Gastroesophageal sphincter (tissue), 4 donors: ENCODE results near the gene ETFA. TPM values are rescaled to one million over a fixed set of nuclear protein-coding genes. Genes with fewer than 3 reads are reported as not detected.
"Not testable (repeated sequence)": the region's sequence is repeated elsewhere in the genome, so short reads cannot be mapped to it uniquely, and the experiment has no call there.

Experiments used
- ATAC-seq: fragments of 150-250 bp; one replicate; pipeline ENCODE4 v1.9.1; 2016; ENCODE audit warnings: mild to moderate bottlenecking, moderate library complexity
- H3K27ac ChIP-seq, 4 donors: fragments of 200-600 bp; sonication (generic) in 3 of 4; 1 replicate in 3 of 4; 2 replicates in 1 of 4; pipeline ENCODE4 v1.5.1; 2016 to 2019
- H3K27me3 ChIP-seq: fragments of 200-600 bp; sonication (generic); one replicate; pipeline ENCODE4 v1.5.1; 2019
- H3K36me3 ChIP-seq, 2 donors: fragments of 200-600 bp; sonication (generic); one replicate each; pipeline ENCODE4 v1.5.1; 2019; ENCODE audit warnings: control low read depth in 1 of 2
- H3K4me1 ChIP-seq, 3 donors: fragments of 200-600 bp; sonication (generic); 1 replicate in 2 of 3; 2 replicates in 1 of 3; pipeline ENCODE4 v1.5.1; 2016 to 2019; ENCODE audit warnings: control low read depth in 2 of 3
- H3K4me3 ChIP-seq, 2 donors: fragments of 200-600 bp; sonication (generic); one replicate each; pipeline ENCODE4 v1.5.1; 2019; ENCODE audit warnings: mild to moderate bottlenecking in 1 of 2, moderate library complexity in 1 of 2
- H3K9me3 ChIP-seq, 3 donors: fragments of 200-600 bp; sonication (generic); one replicate each; pipeline ENCODE4 v1.5.1; 2017 to 2019; ENCODE audit warnings: control low read depth in 2 of 3
- EP300 ChIP-seq: sonication (generic); formaldehyde crosslinking; IDR thresholded peaks from one replicate; pipeline ENCODE4 v1.6.1; 2017; ENCODE audit warnings: antibody characterized with exemption, mild to moderate bottlenecking
- POLR2A ChIP-seq, 2 donors: fragments of 450-650 bp; IDR thresholded peaks; one replicate each; pipeline ENCODE4 v1.6.1; 2017; ENCODE audit warnings: antibody characterized with exemption in 2 of 2, mild to moderate bottlenecking in 2 of 2, moderate library complexity in 1 of 2
- POLR2AphosphoS5 ChIP-seq: sonication (generic); formaldehyde crosslinking; IDR thresholded peaks from one replicate; pipeline ENCODE4 v1.6.1; 2017; ENCODE audit warnings: antibody characterized with exemption
- WGBS, 2 donors: methylation state at CpG; one replicate each; pipeline ENCODE4 v1.1.5; 2018; ENCODE audit warnings: low coverage in 1 of 2; 5-methylcytosine and 5-hydroxymethylcytosine counted together
- total RNA-seq, 4 donors: library from RNA; depleted of rRNA; stranded (reverse); fragments of >200 nt; gene quantifications; one replicate each; pipeline ENCODE4 v1.1.0, GENCODE V29; 2016
- TF ChIP-seq, protein P1 (sequence below), 4 experiments: fragments of 200-600 bp in 2 of 4; fragments of 450-650 bp in 2 of 4; sonication (generic) in 1 of 4; IDR thresholded peaks; one replicate each; pipeline ENCODE4 v1.5.1; 2017 to 2019; ENCODE audit warnings: antibody characterized with exemption in 4 of 4, mild to moderate bottlenecking in 2 of 4, moderate library complexity in 2 of 4

The ETFA gene
- total RNA-seq, 4 donors from 2014 or later, result 113 to 168 (median 137) TPM

DNA sequence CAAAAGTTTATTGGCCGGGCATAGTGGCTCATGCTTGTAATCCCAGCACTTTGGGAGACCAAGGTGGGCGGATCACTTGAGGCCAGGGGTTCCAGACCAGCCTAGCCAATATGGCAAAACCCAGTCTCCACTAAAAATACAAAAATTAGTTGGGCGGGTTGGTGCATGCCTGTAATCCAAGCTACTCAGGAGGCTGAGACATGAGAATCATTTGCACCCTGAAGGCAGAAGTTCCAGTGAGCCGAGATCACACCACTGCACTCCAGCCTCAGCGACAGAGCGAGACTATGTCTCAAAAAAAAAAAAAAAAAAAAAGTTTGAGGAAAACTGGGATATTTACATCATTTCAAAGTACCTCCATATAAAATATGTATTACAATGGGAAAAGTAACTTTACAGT lies 40.4 kb downstream of the ETFA start:
- 98 to 100% methylated on average over 1 to 6 of the region's 6 CpGs for whole genome bisulfite sequencing, 2 donors
- TF ChIP-seq POLR2A (IDR thresholded peaks at IDR 0.05), result no peak
- no peak for TF ChIP-seq POLR2AphosphoS5
- no peak for TF ChIP-seq EP300
- TF ChIP-seq, protein P1, sequence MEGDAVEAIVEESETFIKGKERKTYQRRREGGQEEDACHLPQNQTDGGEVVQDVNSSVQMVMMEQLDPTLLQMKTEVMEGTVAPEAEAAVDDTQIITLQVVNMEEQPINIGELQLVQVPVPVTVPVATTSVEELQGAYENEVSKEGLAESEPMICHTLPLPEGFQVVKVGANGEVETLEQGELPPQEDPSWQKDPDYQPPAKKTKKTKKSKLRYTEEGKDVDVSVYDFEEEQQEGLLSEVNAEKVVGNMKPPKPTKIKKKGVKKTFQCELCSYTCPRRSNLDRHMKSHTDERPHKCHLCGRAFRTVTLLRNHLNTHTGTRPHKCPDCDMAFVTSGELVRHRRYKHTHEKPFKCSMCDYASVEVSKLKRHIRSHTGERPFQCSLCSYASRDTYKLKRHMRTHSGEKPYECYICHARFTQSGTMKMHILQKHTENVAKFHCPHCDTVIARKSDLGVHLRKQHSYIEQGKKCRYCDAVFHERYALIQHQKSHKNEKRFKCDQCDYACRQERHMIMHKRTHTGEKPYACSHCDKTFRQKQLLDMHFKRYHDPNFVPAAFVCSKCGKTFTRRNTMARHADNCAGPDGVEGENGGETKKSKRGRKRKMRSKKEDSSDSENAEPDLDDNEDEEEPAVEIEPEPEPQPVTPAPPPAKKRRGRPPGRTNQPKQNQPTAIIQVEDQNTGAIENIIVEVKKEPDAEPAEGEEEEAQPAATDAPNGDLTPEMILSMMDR (IDR thresholded peaks at IDR 0.05), result no peak
- Histone ChIP-seq H3K4me1 (peaks cover 0 to 6% (median 0%) of the 10 kb centered on the region in 3 donors), H3K4me3 (no peak overlapping the region), H3K27me3 (no peaks in the 10 kb centered on the region), H3K9me3 (no peaks in the 10 kb centered on the region), H3K27ac (no peak overlapping the region), H3K36me3 (peaks cover 0 to 85% of the 10 kb centered on the region in 2 donors)
- ATAC-seq, result no peak

DNA sequence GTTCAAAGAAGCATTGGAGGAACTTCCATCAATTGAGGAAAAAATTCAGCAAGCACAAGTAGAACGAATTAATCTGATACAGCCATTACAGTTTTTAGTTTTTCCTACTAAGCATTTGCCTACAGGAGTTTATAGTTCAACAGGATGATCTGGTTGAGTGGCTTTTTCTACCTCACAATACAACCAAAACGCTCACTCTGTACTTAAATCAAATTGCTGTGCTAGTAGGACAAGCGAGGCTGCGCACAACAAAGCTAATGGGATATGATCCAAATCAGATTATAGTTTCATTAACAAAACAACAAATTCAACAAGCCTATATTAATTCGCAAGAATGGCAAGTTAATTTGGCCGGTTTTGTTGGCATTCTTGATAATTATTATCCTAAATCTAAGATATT lies 44.2 kb downstream of the ETFA start:
- no peak for ATAC-seq
- WGBS, 2 donors, result 96 to 98% methylated on average over 6 of the region's 6 CpGs
- Histone ChIP-seq H3K9me3 (peaks cover 0 to 20% (median 0%) of the 10 kb centered on the region in 3 donors), H3K27me3 (no peaks in the 10 kb centered on the region), H3K27ac (no peak overlapping the region), H3K4me3 (no peak overlapping the region), H3K4me1 (no peaks in the 10 kb centered on the region), H3K36me3 (peaks cover 0 to 100% of the 10 kb centered on the region in 2 donors)
- no peak for TF ChIP-seq EP300
- TF ChIP-seq POLR2A (IDR thresholded peaks at IDR 0.05), result no peak
- TF ChIP-seq, protein P1 (IDR thresholded peaks at IDR 0.05), result no peak
- no peak for TF ChIP-seq POLR2AphosphoS5

DNA sequence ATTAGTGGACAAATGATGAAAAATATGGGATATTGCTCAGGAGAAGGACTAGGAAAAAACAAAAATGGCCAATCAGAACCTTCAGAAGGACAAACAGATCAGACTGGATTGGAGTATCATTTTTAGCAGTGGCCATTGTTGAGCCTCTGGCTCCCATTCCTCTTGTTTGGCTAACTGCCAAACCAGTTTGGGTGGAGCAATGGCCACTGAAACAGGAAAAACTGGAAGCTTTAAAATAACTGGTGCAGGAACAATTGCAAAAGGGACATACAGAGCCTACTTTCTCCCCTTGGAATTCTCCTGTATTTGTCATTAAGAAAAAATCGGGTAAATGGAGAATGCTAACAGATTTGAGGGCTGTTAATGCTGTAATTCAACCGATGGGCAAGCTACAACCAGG lies 45.5 kb downstream of the ETFA start:
- H3K36me3 ChIP-seq, result peaks cover 0 to 100% of the 10 kb centered on the region in 2 donors
- ATAC-seq, result not testable (repeated sequence)

DNA sequence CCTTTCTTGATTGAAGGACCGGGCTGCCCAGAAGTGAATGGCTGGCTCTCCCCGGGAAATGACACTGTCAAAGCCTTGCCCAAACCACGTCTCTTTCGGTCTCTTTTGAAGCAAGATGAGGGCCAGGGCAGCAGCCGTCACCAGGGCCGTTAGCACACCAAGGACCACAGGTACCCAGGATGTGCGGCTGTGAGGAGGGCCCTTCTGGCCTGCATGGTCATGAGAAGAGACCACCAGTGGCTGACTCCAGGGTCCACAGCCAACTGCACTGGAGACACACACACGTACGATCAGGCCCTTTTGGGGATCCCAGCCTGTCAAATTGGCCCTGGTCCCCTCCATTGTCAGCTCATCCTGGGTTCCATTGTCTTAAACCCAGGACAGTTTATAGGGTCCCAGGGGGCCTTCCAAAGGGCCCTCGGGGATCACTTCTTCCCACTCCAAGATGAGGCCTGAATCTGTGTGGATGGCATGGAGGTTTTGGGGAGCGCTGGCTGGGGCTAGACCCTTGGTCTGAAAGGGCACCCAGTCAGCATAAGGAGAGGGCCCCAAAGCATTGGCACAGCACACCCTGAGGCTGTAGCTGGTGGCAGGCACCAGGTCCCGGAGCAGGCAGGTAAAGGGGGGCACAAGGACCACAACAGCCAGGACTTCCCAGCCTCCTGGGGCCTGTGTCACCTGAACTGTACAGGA lies 50.9 kb downstream of the ETFA start:
- no peak overlapping the region for H3K4me3 ChIP-seq
- WGBS, 2 donors, result no CpG with 5 or more reads among the region's 12 CpGs
- ATAC-seq, result no peak
- H3K27ac ChIP-seq, result no peak overlapping the region
- TF ChIP-seq EP300, result no peak
- no peak for TF ChIP-seq POLR2A (IDR thresholded peaks at IDR 0.05)
- TF ChIP-seq POLR2AphosphoS5, result no peak
- TF ChIP-seq, protein P1 (IDR thresholded peaks at IDR 0.05), result no peak
- peaks cover 0 to 20% (median 0%) of the 10 kb centered on the region in 3 donors for H3K9me3 ChIP-seq
- no peaks in the 10 kb centered on the region for H3K27me3 ChIP-seq
- no peaks in the 10 kb centered on the region for H3K4me1 ChIP-seq
- H3K36me3 ChIP-seq, result peaks cover 0 to 76% of the 10 kb centered on the region in 2 donors

More for the DNA sequence above, 45.5 kb downstream of the ETFA start:
- H3K9me3 ChIP-seq, result peaks cover 0 to 20% (median 0%) of the 10 kb centered on the region in 3 donors
- 88 to 100% methylated on average over 1 to 2 of the region's 2 CpGs for WGBS, 2 donors
- not testable (repeated sequence) for H3K4me1 ChIP-seq, H3K27me3 ChIP-seq, H3K27ac ChIP-seq, H3K4me3 ChIP-seq

DNA sequence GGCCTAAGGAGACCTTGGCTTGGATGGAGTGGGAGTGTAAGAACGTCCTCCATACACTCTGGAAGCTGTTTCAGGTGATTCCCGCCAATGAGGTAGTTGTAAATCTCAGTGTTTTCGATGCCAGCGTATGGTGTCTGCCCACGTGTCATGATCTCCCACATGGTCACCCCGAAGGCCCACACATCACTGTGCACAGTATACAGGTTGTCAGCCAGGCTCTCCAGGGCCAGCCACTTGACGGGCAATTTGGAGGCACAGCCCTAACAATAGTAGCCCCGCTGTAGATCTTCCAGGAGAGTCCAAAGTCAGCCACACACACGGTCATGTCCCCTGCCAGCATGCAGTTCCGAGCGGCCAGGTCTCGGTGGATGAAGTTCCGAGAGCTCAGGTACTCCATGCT lies 51.9 kb downstream of the ETFA start:
- Histone ChIP-seq H3K4me1 (no peaks in the 10 kb centered on the region), H3K4me3 (no peak overlapping the region), H3K9me3 (peaks cover 0 to 19% (median 0%) of the 10 kb centered on the region in 3 donors), H3K27ac (no peak overlapping the region), H3K36me3 (peaks cover 0 to 66% of the 10 kb centered on the region in 2 donors), H3K27me3 (no peaks in the 10 kb centered on the region)
- no peak for ATAC-seq
- TF ChIP-seq EP300 (no peak), POLR2A (IDR thresholded peaks at IDR 0.05) (no peak)
- 95 to 100% methylated on average over 1 to 6 of the region's 13 CpGs for WGBS, 2 donors

DNA sequence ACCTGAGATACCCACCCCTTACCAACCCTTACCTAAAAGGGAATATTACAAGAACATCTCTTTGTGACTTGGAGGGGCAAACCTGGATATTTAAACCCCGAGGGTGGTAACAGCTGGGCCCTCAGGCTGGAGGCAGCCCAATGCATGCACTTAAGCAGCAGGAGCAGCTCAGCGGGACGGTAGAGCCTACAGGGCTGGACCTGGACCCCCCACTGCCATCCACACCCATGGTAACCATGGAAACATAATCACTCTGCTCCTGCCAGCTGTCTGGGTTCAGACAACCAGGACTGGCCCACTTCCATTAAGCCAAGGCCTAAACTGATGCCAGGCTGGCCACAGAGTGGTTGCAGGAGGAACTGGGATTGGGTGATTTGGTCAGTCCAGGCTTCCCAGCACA lies 52.8 kb downstream of the ETFA start:
- H3K27ac ChIP-seq, result no peak overlapping the region
- no peak overlapping the region for H3K4me3 ChIP-seq
- H3K9me3 ChIP-seq, result peaks cover 0 to 9% (median 0%) of the 10 kb centered on the region in 3 donors
- H3K36me3 ChIP-seq, result peaks cover 0 to 57% of the 10 kb centered on the region in 2 donors
- no peaks in the 10 kb centered on the region for H3K27me3 ChIP-seq
- peaks cover 0 to 4% (median 0%) of the 10 kb centered on the region in 3 donors for H3K4me1 ChIP-seq
- TF ChIP-seq, protein P1 (IDR thresholded peaks at IDR 0.05), result no peak
- TF ChIP-seq POLR2A (IDR thresholded peaks at IDR 0.05), result no peak
- TF ChIP-seq POLR2AphosphoS5, result no peak
- no peak for TF ChIP-seq EP300
- WGBS, 2 donors, result 60% methylated on average over 2 of the region's 3 CpGs; no CpG with 5 or more reads in 1 of the 2 donors
- ATAC-seq, result no peak
